IMR-90 (cell line): ENCODE measurements around the gene CDC42EP4. TPM values are rescaled to one million over a fixed set of nuclear protein-coding genes. Genes with fewer than 3 reads are reported as not detected.

ENCODE experiments used
- ATAC-seq: fragments of 200-7000 bp; cut with Tn5 transposase; 2 replicates; pipeline ENCODE4 v1.9.1; 2020; ENCODE audit warnings: low read depth, mild to moderate bottlenecking, moderate library complexity
- BruUV-seq: library from RNA; stranded (reverse); fragments of 400-500 nt; replicated peaks from 2 replicates; lab custom pipeline; 2021; lab: Mats Ljungman, UMichigan
- CTCF ChIA-PET: fragments of 300-600 bp; formaldehyde crosslinking; extraction: SDS; loops from one replicate; lab custom pipeline; 2021; ENCODE audit warnings: antibody characterized with exemption; lab: Yijun Ruan, JAX
- POLR2A ChIA-PET: fragments of 300-600 bp; sonication (Branson Sonifier 250); formaldehyde crosslinking; loops from one replicate; lab custom pipeline; 2022; ENCODE audit warnings: antibody characterized with exemption; ENCODE audit not compliant: unreplicated experiment; lab: Charles Lee
- DNase-seq: peaks from one replicate; pipeline ENCODE4 v3.0.0; 2013
- H2AFZ ChIP-seq: replicated peaks from 2 replicates; pipeline ENCODE3; 2013; ENCODE audit warnings: low read length, mild to moderate bottlenecking; ENCODE audit not compliant: poor library complexity
- H2AK5ac ChIP-seq: 2 replicates; pipeline ENCODE4 v1.6.1; 2013; ENCODE audit warnings: low read depth, low read length, inconsistent platforms
- H2AK9ac ChIP-seq: replicated peaks from 2 replicates; pipeline ENCODE3; 2013; ENCODE audit warnings: mild to moderate bottlenecking, low read depth, low read length, moderate library complexity; ENCODE audit not compliant: poor library complexity
- H2BK120ac ChIP-seq: 2 replicates; pipeline ENCODE4 v1.6.1; 2013; ENCODE audit warnings: low read depth, low read length, inconsistent platforms
- H2BK15ac ChIP-seq: 3 replicates; pipeline ENCODE4 v1.6.1; 2013; ENCODE audit warnings: low read depth, low read length, inconsistent platforms
- H2BK20ac ChIP-seq: 2 replicates; pipeline ENCODE4 v1.6.1; 2013; ENCODE audit warnings: low read depth, mild to moderate bottlenecking, inconsistent platforms, low read length, moderate library complexity
- H2BK5ac ChIP-seq: 2 replicates; pipeline ENCODE4 v1.6.1; 2013; ENCODE audit warnings: mild to moderate bottlenecking, low read depth, low read length, inconsistent platforms; ENCODE audit not compliant: poor library complexity, severe bottlenecking
- H3K14ac ChIP-seq: replicated peaks from 2 replicates; pipeline ENCODE4 v1.6.1; 2013; ENCODE audit warnings: low read depth, low read length, inconsistent platforms
- H3K18ac ChIP-seq: 2 replicates; pipeline ENCODE4 v1.6.1; 2013; ENCODE audit warnings: low read depth, low read length, control low read depth
- H3K23ac ChIP-seq: 2 replicates; pipeline ENCODE4 v1.6.1; 2013; ENCODE audit warnings: low read depth, low read length, inconsistent platforms
- H3K27ac ChIP-seq: 2 replicates; pipeline ENCODE4 v1.5.1; 2013; ENCODE audit warnings: mild to moderate bottlenecking, control low read depth, low read length; ENCODE audit not compliant: insufficient read depth
- H3K27me3 ChIP-seq: 2 replicates; pipeline ENCODE4 v1.6.1; 2013; ENCODE audit warnings: low read length; ENCODE audit not compliant: control insufficient read depth, insufficient read depth
- H3K36me3 ChIP-seq: 2 replicates; pipeline ENCODE4 v1.6.1; 2013; ENCODE audit warnings: low read length, mixed read lengths; ENCODE audit not compliant: control insufficient read depth, insufficient read depth
- H3K4ac ChIP-seq: 2 replicates; pipeline ENCODE4 v1.6.1; 2013; ENCODE audit warnings: low read depth, low read length, inconsistent platforms
- H3K4me1 ChIP-seq: 2 replicates; pipeline ENCODE4 v1.6.1; 2013; ENCODE audit warnings: low read length, mixed read lengths; ENCODE audit not compliant: control insufficient read depth, insufficient read depth
- H3K4me2 ChIP-seq: 2 replicates; pipeline ENCODE4 v1.6.1; 2013; ENCODE audit warnings: low read depth, mild to moderate bottlenecking, control low read depth, low read length, moderate library complexity
- H3K4me3 ChIP-seq: 2 replicates; pipeline ENCODE4 v1.5.1; 2013; ENCODE audit warnings: low read depth, mild to moderate bottlenecking, control low read depth, low read length, moderate library complexity; ENCODE audit not compliant: insufficient read depth
- H3K56ac ChIP-seq: 2 replicates; pipeline ENCODE4 v1.6.1; 2013; ENCODE audit warnings: low read length, inconsistent platforms; ENCODE audit not compliant: insufficient read depth; ENCODE audit errors: extremely low read depth
- H3K79me1 ChIP-seq, 2 experiments: 2 replicates each; pipeline ENCODE4 v1.6.1; 2013; ENCODE audit warnings: low read length in 2 of 2, inconsistent platforms in 1 of 2, low read depth in 1 of 2
- H3K9ac ChIP-seq: 2 replicates; pipeline ENCODE4 v1.6.1; 2013; ENCODE audit warnings: low read depth, low read length, control low read depth
- H3K9me1 ChIP-seq: 2 replicates; pipeline ENCODE4 v1.6.1; 2013; ENCODE audit warnings: low read length, inconsistent platforms; ENCODE audit not compliant: insufficient read depth
- H3K9me3 ChIP-seq: 2 replicates; pipeline ENCODE4 v1.6.1; 2013; ENCODE audit warnings: low read length; ENCODE audit not compliant: control insufficient read depth, insufficient read depth
- H4K20me1 ChIP-seq: 2 replicates; pipeline ENCODE4 v1.6.1; 2013; ENCODE audit warnings: low read length, inconsistent platforms; ENCODE audit not compliant: insufficient read depth
- H4K5ac ChIP-seq: 2 replicates; pipeline ENCODE4 v1.6.1; 2013; ENCODE audit warnings: mild to moderate bottlenecking, low read depth, low read length, control low read depth
- H4K8ac ChIP-seq, 2 experiments: 2 replicates each; pipeline ENCODE4 v1.6.1; 2013; ENCODE audit warnings: low read depth in 2 of 2, low read length in 2 of 2, control low read depth in 1 of 2, inconsistent platforms in 1 of 2
- H4K91ac ChIP-seq: 2 replicates; pipeline ENCODE4 v1.6.1; 2013; ENCODE audit warnings: low read depth, low read length, inconsistent platforms; ENCODE audit not compliant: insufficient read depth
- CEBPB ChIP-seq: IDR thresholded peaks from 2 replicates; pipeline ENCODE4 v1.6.1; 2012; ENCODE audit warnings: low read depth, low read length, improper control_type of control experiment
- CHD1 ChIP-seq: IDR thresholded peaks from 2 replicates; pipeline ENCODE4 v1.6.1; 2012; ENCODE audit warnings: low read depth, low read length, improper control_type of control experiment
- MAFK ChIP-seq: IDR thresholded peaks from 2 replicates; pipeline ENCODE4 v1.6.1; 2012; ENCODE audit warnings: low read depth, low read length, improper control_type of control experiment
- MAZ ChIP-seq: IDR thresholded peaks from 2 replicates; pipeline ENCODE4 v1.6.1; 2012; ENCODE audit warnings: low read depth, mild to moderate bottlenecking, low read length, improper control_type of control experiment, moderate library complexity, borderline replicate concordance
- MXI1 ChIP-seq: IDR thresholded peaks from 2 replicates; pipeline ENCODE4 v1.6.1; 2012; ENCODE audit warnings: low read depth, mild to moderate bottlenecking, low read length, moderate library complexity, borderline replicate concordance
- RAD21 ChIP-seq: IDR thresholded peaks from 2 replicates; pipeline ENCODE4 v1.6.1; 2012; ENCODE audit warnings: low read length, improper control_type of control experiment
- RCOR1 ChIP-seq: IDR thresholded peaks from 2 replicates; pipeline ENCODE4 v1.6.1; 2012; ENCODE audit warnings: mild to moderate bottlenecking, low read length, improper control_type of control experiment; ENCODE audit not compliant: insufficient replicate concordance
- RFX5 ChIP-seq: IDR thresholded peaks from 2 replicates; pipeline ENCODE4 v1.8.0; 2012; ENCODE audit warnings: low read depth, mild to moderate bottlenecking, low read length, moderate library complexity
- WGBS, 2 experiments: methylation state at CpG; one replicate each; pipeline versions ENCODE4 v1.1.5 to v1.1.7; 2013; ENCODE audit warnings: missing lambda C conversion rate in 2 of 2; ENCODE audit not compliant: insufficient read length in 1 of 2; ENCODE audit errors: extremely low coverage in 2 of 2; 5-methylcytosine and 5-hydroxymethylcytosine counted together
- dilution Hi-C: fragments of 300-500 bp; cut with HindIII; formaldehyde crosslinking; loops from one replicate; pipeline ENCODE4 v1.14.3; 2018; ENCODE audit warnings: low sequenced_read_pairs; ENCODE audit not compliant: unreplicated experiment
- in situ Hi-C: fragments of 300-500 bp; cut with MboI; formaldehyde crosslinking; loops from 3 replicates; pipeline ENCODE4 v1.14.3; 2019; ENCODE audit warnings: low sequenced_read_pairs, inconsistent platforms, mixed read lengths
- intact Hi-C: fragments of 100-400 bp; cut with micrococcal nuclease; formaldehyde crosslinking; loops from 2 replicates; pipeline ENCODE4 v1.10.0; 2022
- polyA plus RNA-seq, 3 experiments: library from polyadenylated mRNA; depleted of rRNA; stranded (reverse); fragments of >200 nt; gene quantifications; 2 replicates each; pipeline ENCODE4 v1.2.3, GENCODE V29; 2012; ENCODE audit warnings: low replicate concordance in 1 of 3
- total RNA-seq: library from RNA; depleted of rRNA; stranded (reverse); fragments of >200 nt; gene quantifications from 2 replicates; pipeline ENCODE4 v1.2.3, GENCODE V29; 2012
- TF ChIP-seq, protein P1 (sequence below): conservative IDR thresholded peaks from 2 replicates; pipeline ENCODE4 v1.5.1; 2012; ENCODE audit warnings: mild to moderate bottlenecking, low read depth, low read length, improper control_type of control experiment

The CDC42EP4 gene
- total and polyA plus RNA-seq, 2 of the 4 experiments (the other 2 are of a cell fraction): 14.3 to 25.8 TPM

DNA sequence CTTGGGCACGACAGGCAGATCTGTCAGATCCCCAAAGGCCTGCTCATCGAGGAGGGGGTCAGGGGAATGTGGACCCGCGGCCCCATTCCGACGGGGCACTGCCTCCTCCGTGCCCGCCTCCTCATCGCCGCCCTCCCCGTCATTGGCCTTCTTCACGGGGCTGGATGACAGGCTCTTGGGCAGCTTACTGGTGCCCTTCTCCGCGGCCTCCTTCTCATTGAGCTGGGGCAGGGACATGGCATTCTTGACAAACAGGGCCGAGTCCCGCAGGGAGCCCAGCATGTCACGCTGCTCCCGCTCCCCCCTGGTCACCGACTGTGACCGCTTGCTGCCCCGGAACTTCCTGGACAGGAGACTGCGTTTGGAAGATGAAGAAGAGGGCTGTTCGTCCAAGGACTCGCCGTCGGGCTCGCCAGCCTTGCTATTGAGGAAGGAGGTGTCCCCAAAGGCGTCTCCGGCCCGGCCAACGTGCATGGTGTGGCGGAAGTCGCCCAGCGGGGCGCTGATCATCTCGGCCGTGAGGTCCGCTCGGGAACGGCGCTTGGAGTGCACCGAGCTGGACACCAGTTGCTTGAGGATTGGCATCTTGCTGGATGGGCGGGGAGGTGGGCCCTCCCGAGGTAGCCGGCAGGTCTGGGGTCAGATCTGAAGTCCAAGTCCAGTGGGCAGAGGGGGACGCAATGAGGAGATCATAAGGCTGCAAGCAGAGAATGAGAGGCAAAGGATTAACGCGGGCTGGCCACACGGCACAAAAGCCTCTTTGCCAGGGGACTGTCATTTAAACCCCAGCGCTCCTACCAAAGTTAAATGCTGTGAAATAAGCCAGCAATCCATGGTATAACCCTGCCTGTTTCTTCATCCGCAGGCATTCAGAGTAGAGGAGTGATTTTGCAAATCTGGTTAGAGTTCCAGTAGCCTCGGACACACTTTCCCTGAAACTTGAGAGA lies 25.6 kb downstream of the CDC42EP4 start:
- intact Hi-C loops: no loop called here
- Histone ChIP-seq H3K56ac (no peak overlapping the region), H2BK20ac (peak overlapping the region; percentile 35; the same call in 1 of the 2 replicates), H4K91ac (no peak overlapping the region), H3K4ac (peak overlapping the region; percentile 43; the same call in 1 of the 2 replicates), H3K14ac (no peak overlapping the region), H4K20me1 (peaks cover 69% of the 10 kb centered on the region), H3K9me3 (no peaks in the 10 kb centered on the region), H4K8ac (no peak overlapping the region), H3K27ac (no peak overlapping the region), H2AFZ (no peak overlapping the region), H2BK15ac (no peak overlapping the region), H3K79me1 (peaks cover 40 to 94% of the 10 kb centered on the region in 2 experiments), H3K4me1 (peaks cover 27% of the 10 kb centered on the region), H3K9me1 (peaks cover 23% of the 10 kb centered on the region), H3K36me3 (peaks cover 39% of the 10 kb centered on the region), H2BK120ac (no peak overlapping the region), H4K5ac (no peak overlapping the region), H3K18ac (no peak overlapping the region), H3K4me2 (no peak overlapping the region), H2BK5ac (no peak overlapping the region), H3K9ac (no peak overlapping the region), H3K23ac (0 out of 2 replicates have a peak overlapping the region, but pooled peaks have one; percentile 25), H2AK5ac (no peak overlapping the region), H2AK9ac (no peak overlapping the region), H3K27me3 (no peaks in the 10 kb centered on the region), H3K4me3 (no peak overlapping the region)
- TF ChIP-seq CHD1 (no peak), RCOR1 (no peak), MAZ (no peak), RFX5 (no peak), CEBPB (no peak), MXI1 (no peak), MAFK (no peak), RAD21 (no peak)
- TF ChIP-seq, protein P1, sequence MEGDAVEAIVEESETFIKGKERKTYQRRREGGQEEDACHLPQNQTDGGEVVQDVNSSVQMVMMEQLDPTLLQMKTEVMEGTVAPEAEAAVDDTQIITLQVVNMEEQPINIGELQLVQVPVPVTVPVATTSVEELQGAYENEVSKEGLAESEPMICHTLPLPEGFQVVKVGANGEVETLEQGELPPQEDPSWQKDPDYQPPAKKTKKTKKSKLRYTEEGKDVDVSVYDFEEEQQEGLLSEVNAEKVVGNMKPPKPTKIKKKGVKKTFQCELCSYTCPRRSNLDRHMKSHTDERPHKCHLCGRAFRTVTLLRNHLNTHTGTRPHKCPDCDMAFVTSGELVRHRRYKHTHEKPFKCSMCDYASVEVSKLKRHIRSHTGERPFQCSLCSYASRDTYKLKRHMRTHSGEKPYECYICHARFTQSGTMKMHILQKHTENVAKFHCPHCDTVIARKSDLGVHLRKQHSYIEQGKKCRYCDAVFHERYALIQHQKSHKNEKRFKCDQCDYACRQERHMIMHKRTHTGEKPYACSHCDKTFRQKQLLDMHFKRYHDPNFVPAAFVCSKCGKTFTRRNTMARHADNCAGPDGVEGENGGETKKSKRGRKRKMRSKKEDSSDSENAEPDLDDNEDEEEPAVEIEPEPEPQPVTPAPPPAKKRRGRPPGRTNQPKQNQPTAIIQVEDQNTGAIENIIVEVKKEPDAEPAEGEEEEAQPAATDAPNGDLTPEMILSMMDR: no peak
- BruUV-seq: no TSS peak
- no peak for ATAC-seq
- dilution Hi-C loops: no loop called here
- in situ Hi-C loops: no loop called here
- WGBS, 2 experiments: 90% methylated on average over 36 of the region's 52 CpGs; no CpG with 5 or more reads in 1 of the 2 experiments
- POLR2A ChIA-PET: no interaction called here
- DNase-seq: no peak
- CTCF ChIA-PET: no interaction called here
